ENCODE results near the gene PARD3B. TPM values are rescaled to one million over a fixed set of nuclear protein-coding genes. Genes with fewer than 3 reads are reported as not detected.

The PARD3B gene
- total RNA-seq, 1 experiment from 2014 or later = 7.6 TPM

GRCh38 chr2:205139822-205140463 is 594.7 kb downstream of the PARD3B start:
- Histone ChIP-seq H3K27ac (no peak overlapping the region), H3K79me2 (ENCODE audit: low read depth) (no peaks in the 10 kb centered on the region), H3K4me1 (replicated peaks; ENCODE audit: insufficient read depth) (no peaks in the 10 kb centered on the region), H4K20me1 (ENCODE audit: insufficient read depth) (no peaks in the 10 kb centered on the region), H3K27me3 (ENCODE audit: insufficient read depth, low read depth) (no peaks in the 10 kb centered on the region), H3F3A (ENCODE audit: insufficient read depth, low read depth) (no peaks in the 10 kb centered on the region), H3K4me2 (no peak overlapping the region), H3K9me2 (ENCODE audit: insufficient read depth) (no peaks in the 10 kb centered on the region), H2AFZ (no peak overlapping the region), H3K36me3 (ENCODE audit: low read depth) (no peaks in the 10 kb centered on the region), H3K9me3 (ENCODE audit: insufficient read depth, low read depth) (no peaks in the 10 kb centered on the region), H3K4me3 (no peak overlapping the region)
- BruUV-seq (replicated peaks) = no TSS peak
- POLR2A ChIA-PET (ENCODE audit: unreplicated experiment) = interaction anchor here (0.7 kb wide), 1 partner anchor 10 kb away, joined by 4 read pairs; no protein-coding TSS in a partner anchor
- intact Hi-C loops (cut with micrococcal nuclease; ENCODE audit: unreplicated experiment) = no loop called here
- CTCF ChIA-PET = no interaction called here
- no peak for TF ChIP-seq EZH2 (IDR thresholded peaks at IDR 0.05; ENCODE audit: low read depth)
- TF ChIP-seq CTCF (conservative IDR thresholded peaks at IDR 0.05) = no peak
- DNase-seq = no peak

GRCh38 chr2:205141381-205141780 is 596.1 kb downstream of the PARD3B start:
- Histone ChIP-seq H3K9me3 (ENCODE audit: insufficient read depth, low read depth) (no peaks in the 10 kb centered on the region), H3K79me2 (ENCODE audit: low read depth) (no peaks in the 10 kb centered on the region), H3K36me3 (ENCODE audit: low read depth) (no peaks in the 10 kb centered on the region), H3K9me2 (ENCODE audit: insufficient read depth) (no peaks in the 10 kb centered on the region), H3K4me1 (replicated peaks; ENCODE audit: insufficient read depth) (no peaks in the 10 kb centered on the region), H3K4me2 (no peak overlapping the region), H3K4me3 (no peak overlapping the region), H3K27me3 (ENCODE audit: insufficient read depth, low read depth) (no peaks in the 10 kb centered on the region), H3K27ac (no peak overlapping the region), H3F3A (ENCODE audit: insufficient read depth, low read depth) (no peaks in the 10 kb centered on the region), H2AFZ (no peak overlapping the region), H4K20me1 (ENCODE audit: insufficient read depth) (no peaks in the 10 kb centered on the region)
- intact Hi-C loops (cut with micrococcal nuclease; ENCODE audit: unreplicated experiment) = no loop called here
- ChIA-PET POLR2A (ENCODE audit: unreplicated experiment) (no interaction called here), CTCF (no interaction called here)
- BruUV-seq (replicated peaks) = no TSS peak
- DNase-seq = no peak
- no peak for TF ChIP-seq CTCF (conservative IDR thresholded peaks at IDR 0.05)
- TF ChIP-seq EZH2 (IDR thresholded peaks at IDR 0.05; ENCODE audit: low read depth) = no peak

GRCh38 chr2:205145888-205146287 is 600.6 kb downstream of the PARD3B start:
- CTCF ChIA-PET = no interaction called here
- TF ChIP-seq EZH2 (IDR thresholded peaks at IDR 0.05; ENCODE audit: low read depth) (no peak), CTCF (conservative IDR thresholded peaks at IDR 0.05) (no peak)

More at GRCh38 chr2:205145888-205146287, 600.6 kb downstream of the PARD3B start:
- POLR2A ChIA-PET (ENCODE audit: unreplicated experiment) = no interaction called here
- H3K9me2 ChIP-seq (ENCODE audit: insufficient read depth) = no peaks in the 10 kb centered on the region
- H3K4me3 ChIP-seq = no peak overlapping the region
- no TSS peak for BruUV-seq (replicated peaks)
- H3K27ac ChIP-seq = no peak overlapping the region
- H3K36me3 ChIP-seq (ENCODE audit: low read depth) = no peaks in the 10 kb centered on the region
- no peaks in the 10 kb centered on the region for H3K4me1 ChIP-seq (replicated peaks; ENCODE audit: insufficient read depth)
- no peaks in the 10 kb centered on the region for H3K9me3 ChIP-seq (ENCODE audit: insufficient read depth, low read depth)
- DNase-seq = no peak
- intact Hi-C loops (cut with micrococcal nuclease; ENCODE audit: unreplicated experiment) = no loop called here
- no peaks in the 10 kb centered on the region for H3F3A ChIP-seq (ENCODE audit: insufficient read depth, low read depth)
- H3K79me2 ChIP-seq (ENCODE audit: low read depth) = no peaks in the 10 kb centered on the region
- H4K20me1 ChIP-seq (ENCODE audit: insufficient read depth) = no peaks in the 10 kb centered on the region
- no peaks in the 10 kb centered on the region for H3K27me3 ChIP-seq (ENCODE audit: insufficient read depth, low read depth)
- no peak overlapping the region for H2AFZ ChIP-seq
- no peak overlapping the region for H3K4me2 ChIP-seq

Data from PC-9 (cell line).